OCI-M2 (cell line): ENCODE data around the gene STIP1.
A peak's percentile ranks its signal among the peaks of the same experiment; 100 is the strongest.
"Not testable (repeated sequence)": the region's sequence is repeated elsewhere in the genome, so short reads cannot be mapped to it uniquely, and the experiment has no call there.

ENCODE experiments used
- DNase-seq: peaks from one replicate; lab custom pipeline; 2025; ENCODE audit not compliant: unreplicated experiment; lab: John Stamatoyannopoulos, UW

STIP1 gene

DNA sequence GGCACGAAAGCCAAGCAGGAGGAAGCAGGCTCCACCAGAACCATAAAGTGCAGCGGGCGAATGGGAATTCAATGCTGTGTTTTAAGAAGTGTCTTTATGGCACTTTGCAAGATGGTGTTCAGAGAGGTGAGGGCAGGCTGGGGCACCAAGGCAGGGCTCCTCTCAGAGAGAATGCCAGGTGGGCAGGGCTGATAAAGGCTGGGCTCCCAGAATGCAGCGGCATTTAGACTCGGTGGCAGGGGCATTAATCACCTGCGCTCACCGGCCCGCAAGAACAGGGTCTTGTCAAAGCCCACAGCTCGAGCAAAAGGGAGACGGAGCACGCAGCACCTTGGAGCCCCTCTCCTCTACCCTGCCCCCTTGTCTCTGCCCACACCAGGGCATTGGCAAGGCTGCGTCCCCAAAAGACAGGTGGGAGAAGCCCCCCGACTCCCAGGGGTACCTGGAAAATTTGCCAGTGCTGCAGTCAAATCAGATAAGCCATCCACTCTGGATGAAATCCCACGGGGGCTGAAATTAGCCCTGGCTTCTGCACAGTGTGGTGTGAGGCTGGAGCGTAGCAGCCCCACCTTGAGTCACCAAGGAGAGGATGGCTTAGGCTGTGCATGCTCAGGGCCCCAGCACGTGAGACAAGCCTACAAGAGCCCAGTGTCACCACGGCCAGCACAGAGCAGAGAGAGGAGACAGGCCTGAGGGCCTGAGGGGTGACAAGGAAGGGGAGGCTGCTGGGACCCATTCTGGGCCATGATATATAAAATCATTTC is 28.2 kb upstream of the STIP1 start:
- DNase-seq, result no peak

GRCh38 chr11:64161037-64161436 is 24.9 kb upstream of the STIP1 start:
- no peak for DNase-seq

- not testable (repeated sequence) for DNase-seq
Measured at GRCh38 chr11:64162769-64163168, 23.2 kb upstream of the STIP1 start.

- no peak for DNase-seq
Measured at GRCh38 chr11:64163951-64164350, 22.0 kb upstream of the STIP1 start.

- no peak for DNase-seq
Measured at GRCh38 chr11:64164392-64165312, 21.3 kb upstream of the STIP1 start.

- DNase-seq, result no peak
Measured at GRCh38 chr11:64165481-64165841, 20.5 kb upstream of the STIP1 start.

DNA sequence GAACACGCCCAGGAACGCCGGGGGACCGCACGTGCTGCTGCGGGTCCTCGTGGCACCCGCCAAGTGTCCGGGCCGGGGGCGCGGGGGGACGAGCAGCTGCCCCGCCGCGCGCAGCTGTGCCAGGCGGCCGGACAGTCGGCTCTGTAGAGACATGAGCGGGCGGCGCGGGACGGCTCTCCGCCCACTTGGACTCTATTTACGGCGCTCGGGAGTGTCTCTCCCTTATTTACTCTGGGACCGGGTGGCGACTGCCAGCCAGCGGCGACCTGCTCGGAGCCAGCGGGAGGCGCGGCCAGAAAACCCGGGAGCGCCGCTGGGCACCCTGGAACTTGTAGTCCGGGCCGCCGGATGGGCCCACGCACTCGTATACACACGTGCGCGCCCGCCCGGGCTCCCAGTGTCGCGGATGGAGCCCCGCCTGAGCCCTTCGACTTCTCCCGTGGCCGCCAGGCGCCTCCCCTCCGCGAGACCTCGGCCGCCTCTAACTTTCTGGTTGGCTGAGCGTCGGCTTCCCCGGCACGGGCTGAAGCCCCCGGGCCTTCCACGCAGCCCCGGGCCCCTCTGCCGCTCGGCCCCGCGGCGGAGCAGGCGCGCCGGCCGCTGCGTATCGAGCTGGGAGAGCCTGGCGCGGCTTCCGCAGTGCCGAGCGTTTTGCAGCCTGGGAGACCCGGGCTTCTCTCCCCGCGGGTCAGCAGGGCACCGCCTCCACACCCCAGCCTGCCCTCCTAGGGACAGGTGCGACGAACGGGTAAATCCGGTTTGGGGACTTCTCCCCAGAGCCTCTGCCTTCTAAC is 19.9 kb upstream of the STIP1 start, which contains the start of gene MACROD1:
Gene MACROD1, minus strand, starts transcription at position 272 of the 794 bp plus-strand sequence. Its CDS starts 119 bp downstream, at position 153.
- DNase-seq, result no peak

GRCh38 chr11:64170419-64170818 is 15.6 kb upstream of the STIP1 start:
- no peak for DNase-seq

GRCh38 chr11:64173616-64174355 is 12.2 kb upstream of the STIP1 start:
- DNase-seq, result no peak

DNA sequence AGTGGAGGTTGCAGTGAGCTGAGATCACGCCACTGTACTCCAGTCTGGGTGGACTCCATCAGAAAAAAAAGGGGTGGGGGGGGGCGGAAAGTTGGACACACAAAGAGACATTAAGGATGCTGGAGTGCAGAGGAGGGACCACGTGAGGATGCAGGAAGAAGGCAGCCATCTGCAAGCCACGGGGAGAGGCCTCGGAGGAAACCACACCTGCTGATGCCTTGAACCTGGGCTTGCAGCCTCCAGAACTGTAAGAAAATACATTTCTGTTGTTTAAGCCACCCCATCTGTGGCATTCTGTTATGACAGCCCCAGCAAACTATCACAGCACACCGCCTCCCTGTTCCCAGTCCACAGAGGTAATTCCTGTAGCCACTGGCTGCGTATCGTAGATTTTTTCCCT is 9.2 kb upstream of the STIP1 start:
- no peak for DNase-seq

GRCh38 chr11:64178203-64178602 is 7.8 kb upstream of the STIP1 start:
- no peak for DNase-seq

- no peak for DNase-seq
Measured at GRCh38 chr11:64178951-64179639, 6.9 kb upstream of the STIP1 start.

GRCh38 chr11:64180891-64181290 is 5.1 kb upstream of the STIP1 start:
- no peak for DNase-seq

DNA sequence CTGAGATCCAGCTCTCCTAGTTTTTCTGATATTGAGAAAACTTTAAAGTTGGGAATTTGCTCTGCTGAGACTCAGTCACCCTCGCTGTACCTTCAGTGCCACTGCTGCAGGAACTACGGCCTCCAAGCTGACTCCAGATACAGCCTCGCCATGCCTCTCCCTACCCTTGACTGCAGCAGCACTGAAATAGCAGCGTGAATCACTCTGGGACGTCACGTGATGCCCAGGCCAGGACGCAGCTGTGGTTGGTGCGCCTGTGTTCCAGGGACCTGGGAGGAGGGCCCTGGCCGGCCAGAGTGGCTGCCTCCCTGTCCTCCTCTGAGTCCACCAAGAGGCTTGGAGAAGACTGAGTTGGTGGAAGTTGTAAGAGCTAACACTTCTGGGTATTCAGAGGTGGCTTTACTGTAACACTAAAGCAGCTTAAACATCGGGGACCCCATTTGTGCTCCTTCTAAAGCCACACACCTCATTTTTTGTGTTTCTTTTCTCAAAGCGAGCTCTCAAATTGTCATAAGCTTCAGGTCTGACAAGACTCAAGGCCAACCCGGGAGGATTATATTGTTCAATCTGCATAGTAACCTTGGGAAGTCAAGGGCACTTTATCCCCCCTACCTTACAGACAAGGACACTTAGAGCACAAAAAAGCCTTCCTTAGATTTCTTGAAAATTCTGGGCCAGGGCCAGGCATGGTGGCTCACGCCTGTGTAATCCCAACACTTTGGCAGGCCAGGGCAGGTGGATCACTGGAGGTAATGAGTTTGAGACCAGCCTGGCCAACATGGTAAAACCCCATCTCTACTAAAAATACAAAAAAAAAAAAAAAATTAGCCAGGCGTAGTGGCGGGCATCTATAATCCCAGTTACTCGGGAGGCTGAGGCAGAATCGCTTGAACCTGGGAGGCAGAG is 4.2 kb upstream of the STIP1 start:
- peak; percentile 47 for DNase-seq

DNA sequence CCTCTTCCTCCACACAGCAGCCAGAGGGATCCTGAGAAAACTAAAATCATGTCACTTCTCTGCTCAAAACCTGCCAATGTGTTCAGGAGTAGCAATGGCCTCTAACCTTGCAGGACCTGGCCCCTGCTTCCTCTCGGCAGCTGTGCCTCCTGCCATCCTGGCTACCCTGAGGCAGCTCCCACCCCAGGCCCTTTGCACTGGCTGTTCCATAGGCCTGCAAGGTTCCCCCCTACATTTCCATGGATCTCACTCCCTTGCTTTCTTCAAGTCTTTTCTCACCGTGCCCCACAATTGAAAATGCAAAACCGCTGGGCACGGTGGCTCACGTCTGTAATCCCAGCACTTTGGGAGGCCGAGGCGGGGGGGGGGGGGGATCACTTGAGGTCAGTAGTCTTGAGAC is 2.1 kb upstream of the STIP1 start:
- DNase-seq, result no peak

GRCh38 chr11:64185175-64185692 is 737 bp upstream of the STIP1 start:
- no peak for DNase-seq

GRCh38 chr11:64186492-64187165 is 658 bp downstream of the STIP1 start:
- no peak for DNase-seq

DNA sequence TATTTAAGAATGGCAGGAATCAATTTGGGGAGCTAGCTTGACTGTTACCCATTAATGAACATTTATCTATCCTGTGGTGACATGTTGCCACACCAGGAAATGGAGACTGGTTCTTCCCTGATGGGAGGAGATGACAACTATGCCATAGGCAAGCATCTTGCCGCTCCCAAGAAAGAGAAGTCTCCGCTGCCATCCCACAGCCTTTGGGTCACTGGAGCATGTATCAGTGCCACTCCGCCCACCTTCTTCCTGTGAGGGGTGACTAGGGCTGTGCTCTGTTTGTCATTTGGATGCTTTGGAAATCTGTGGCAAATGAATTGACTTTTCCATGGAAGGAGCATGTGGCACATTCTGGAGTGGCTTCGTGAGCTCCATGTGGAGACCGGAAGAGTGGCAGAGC is 6.5 kb downstream of the STIP1 start:
- DNase-seq, result no peak
